ENCODE measurements around the gene PGS1.

DNA sequence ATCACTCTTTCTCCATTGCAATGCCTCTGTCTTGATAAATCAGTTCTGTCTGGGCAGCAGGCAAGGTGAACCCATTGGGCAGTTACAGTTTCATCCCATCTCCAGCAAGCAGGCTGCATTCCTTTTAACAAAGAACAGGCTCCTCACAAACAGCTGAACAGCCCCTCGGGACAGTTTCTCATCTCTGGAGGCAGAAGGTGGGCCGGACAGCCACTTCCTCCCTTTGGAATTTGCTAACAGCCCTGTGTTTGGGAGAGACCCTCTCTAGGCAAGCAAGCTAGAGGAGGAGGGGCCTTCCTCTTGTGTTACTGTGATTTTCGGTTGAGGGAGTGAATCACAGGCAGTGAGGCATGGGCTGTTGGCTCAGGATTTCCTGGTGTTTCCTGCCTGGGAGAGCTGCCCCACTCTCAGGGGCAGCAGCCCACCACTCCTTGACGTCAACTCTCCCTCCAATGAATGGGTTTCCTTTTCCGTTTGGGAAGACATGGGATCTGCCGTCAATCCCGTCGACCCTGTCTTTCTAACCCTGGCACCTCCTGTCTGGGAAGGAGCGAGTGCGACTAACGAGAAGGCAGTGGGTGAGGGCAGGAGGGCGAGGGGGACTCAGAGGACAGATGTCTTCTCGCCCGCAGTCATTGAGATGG is 3.7 kb upstream of the PGS1 start:
- TF ChIP-seq POLR2A (IDR thresholded peaks at IDR 0.05; ENCODE audit: low read length): no peak
- TF ChIP-seq GATA1 (IDR thresholded peaks at IDR 0.05; ENCODE audit: low read depth, low read length): no peak

Data from erythroblast (primary cell).